ENCODE measurements around the gene AFF2.

AFF2 gene

GRCh38 chrX:149036086-149036485 is 535.7 kb downstream of the AFF2 start:
- no peak for DNase-seq

DNA sequence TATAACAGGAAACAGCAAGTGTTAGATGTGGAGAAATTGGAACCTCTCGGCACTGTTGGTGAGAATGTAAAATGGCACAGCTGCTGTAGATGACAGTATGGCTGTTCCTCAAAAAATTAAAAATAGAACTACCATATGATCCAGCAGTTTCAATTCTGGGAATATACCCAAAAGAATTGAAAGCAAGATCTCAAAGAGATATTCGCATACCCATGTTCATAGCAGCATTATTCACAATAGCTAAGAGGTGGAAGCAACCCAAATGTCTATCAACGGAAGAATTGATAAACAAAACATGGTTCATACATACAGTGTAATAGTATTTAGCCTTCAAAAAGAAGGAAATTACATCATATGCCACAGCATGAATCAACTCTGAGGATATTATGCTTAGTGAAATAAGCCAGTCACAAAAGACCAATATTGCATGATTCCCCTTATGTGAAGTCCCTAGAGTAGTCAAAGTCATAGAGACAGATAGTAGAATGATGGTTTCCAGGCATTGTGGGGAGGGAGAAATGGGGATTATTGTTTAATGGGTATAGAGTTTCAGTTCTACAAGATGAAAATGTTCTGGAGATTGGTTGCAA is 537.0 kb downstream of the AFF2 start:
- DNase-seq: no peak

DNA sequence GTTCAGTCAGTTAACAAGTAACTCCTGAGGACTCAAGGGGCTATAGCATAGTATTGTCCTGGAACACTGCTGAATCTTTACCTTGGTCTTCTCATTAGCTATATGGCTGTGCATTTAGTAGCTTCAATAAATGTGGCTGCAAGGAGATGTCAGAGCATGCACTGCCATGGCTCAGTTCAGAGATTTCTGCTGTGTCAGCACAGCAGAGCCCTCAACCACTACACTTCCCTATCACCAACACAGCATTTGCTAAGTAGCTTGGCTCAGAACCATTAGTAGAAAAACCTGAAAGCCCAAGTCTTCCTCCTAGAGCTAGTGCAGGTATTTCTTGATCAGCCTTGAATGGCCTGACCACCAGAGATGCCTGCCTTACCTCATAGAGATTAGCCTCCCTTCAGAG is 538.6 kb downstream of the AFF2 start:
- DNase-seq: no peak

DNA sequence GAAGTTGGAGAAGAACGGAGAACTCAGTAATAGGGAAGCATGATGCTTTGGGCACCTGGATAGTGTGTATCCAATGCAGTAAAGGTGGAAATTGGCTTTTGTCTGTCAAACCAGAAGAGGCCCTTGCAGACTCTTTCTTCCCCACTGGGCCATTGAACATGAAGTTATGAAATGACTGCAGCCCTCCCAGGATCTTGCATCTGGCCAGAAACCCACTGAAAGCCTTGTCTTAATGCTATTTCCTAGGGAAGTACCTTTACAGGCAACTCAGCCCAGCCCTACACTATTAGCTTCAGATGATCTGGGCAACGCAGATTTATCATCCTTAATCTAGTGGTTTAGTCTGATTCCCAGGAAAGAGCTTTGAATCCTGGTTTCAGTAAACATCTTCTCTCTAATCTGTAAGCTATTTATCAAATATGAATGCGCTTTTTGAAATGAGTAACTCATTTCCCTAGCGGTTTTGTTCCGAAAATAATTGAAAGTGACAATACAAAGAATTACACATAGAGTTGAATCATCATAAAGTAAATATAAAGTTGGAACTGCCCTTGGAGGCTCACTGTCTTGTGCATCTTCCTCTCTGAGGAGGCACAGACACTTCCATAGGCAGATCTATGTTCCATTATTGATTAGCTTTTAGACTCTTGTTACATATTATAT is 540.6 kb downstream of the AFF2 start:
- DNase-seq: no peak

DNA sequence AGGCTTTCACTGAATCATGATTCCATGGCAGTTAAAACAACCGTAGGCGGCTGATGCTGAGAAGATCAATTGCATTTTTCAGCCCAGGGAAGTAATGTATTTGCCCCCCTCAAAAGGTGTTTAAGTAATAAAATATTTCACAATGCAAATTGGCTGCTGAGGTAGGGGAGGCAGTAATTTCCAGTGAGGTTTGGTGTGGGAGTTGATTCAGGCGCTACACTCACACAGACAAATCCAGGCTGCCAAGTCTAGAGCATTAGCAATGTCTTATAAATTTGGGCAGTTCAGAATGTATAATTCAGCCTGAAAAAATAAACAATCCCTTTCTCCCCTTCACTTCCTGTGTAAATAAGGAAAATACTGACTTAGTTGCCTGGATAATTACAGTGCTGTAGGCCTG is 543.0 kb downstream of the AFF2 start:
- no peak for DNase-seq

DNA sequence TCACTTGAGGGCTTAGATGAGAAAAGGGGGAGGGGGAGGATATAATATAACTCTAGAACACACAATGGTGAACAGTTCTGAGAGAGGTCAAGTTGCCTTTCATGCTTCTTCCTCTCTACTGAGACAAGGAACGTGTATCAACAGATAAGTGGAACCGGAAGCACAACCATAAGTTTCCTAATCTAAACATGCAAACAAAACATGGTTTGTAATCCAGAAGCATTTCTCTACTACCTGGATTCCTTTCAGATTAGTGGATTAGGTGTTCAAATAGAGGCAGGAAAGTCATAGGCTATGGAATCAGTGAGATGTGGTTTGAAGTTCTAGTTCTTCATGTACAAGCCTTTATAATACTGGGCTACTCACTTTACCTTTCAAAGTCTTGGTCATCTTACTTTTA is 544.1 kb downstream of the AFF2 start:
- DNase-seq: no peak

DNA sequence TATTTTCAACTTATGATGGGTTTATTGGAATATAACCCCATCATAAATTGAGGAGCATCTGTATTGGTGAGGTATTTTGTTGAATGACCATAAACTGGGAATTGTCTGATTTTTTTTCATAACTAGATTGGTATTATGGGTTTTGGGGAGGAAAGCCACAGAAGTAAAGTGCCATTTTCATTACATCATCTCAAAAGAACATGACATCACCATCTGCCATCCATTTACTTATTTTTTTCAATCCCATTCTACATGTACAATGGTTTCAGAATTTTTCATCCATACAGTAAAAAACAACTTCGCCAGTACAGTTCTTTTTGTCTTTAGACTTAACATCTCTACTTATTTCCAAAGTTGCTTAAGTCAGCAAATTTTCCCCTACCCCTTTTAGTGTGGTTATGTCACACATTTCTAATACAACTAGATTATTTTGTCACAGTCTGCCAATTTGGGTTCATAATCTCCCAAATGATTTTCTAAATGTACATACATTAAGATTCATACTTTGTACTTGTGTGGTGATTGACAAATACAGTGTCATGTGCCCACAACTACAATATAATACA is 545.3 kb downstream of the AFF2 start:
- no peak for DNase-seq

Data from DMS79 (cell line).